Epithelial cell of esophagus (primary cell): ENCODE results near the gene CORO6.
A peak's percentile ranks its signal among the peaks of the same experiment; 100 is the strongest.

Source experiments
- DNase-seq: peaks from one replicate; pipeline ENCODE4 v3.0.0; 2010; ENCODE audit warnings: low read depth
- H3K4me3 ChIP-seq: 2 replicates; pipeline ENCODE4 v1.5.1; 2011; ENCODE audit warnings: mild to moderate bottlenecking, low read length, control low read depth
- TF ChIP-seq, protein P1 (sequence below): IDR thresholded peaks from 2 replicates; pipeline ENCODE4 v1.5.1; 2011; ENCODE audit warnings: low read depth, mild to moderate bottlenecking, low read length, control low read depth, inconsistent platforms; ENCODE audit not compliant: insufficient read depth; ENCODE audit errors: missing control alignments

CORO6 gene

GRCh38 chr17:29572691-29573557 is 49.8 kb downstream of the CORO6 start:
- no peak overlapping the region for H3K4me3 ChIP-seq
- DNase-seq = no peak
- TF ChIP-seq, protein P1, sequence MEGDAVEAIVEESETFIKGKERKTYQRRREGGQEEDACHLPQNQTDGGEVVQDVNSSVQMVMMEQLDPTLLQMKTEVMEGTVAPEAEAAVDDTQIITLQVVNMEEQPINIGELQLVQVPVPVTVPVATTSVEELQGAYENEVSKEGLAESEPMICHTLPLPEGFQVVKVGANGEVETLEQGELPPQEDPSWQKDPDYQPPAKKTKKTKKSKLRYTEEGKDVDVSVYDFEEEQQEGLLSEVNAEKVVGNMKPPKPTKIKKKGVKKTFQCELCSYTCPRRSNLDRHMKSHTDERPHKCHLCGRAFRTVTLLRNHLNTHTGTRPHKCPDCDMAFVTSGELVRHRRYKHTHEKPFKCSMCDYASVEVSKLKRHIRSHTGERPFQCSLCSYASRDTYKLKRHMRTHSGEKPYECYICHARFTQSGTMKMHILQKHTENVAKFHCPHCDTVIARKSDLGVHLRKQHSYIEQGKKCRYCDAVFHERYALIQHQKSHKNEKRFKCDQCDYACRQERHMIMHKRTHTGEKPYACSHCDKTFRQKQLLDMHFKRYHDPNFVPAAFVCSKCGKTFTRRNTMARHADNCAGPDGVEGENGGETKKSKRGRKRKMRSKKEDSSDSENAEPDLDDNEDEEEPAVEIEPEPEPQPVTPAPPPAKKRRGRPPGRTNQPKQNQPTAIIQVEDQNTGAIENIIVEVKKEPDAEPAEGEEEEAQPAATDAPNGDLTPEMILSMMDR = peak; percentile 42

- no peak overlapping the region for H3K4me3 ChIP-seq
- no peak for DNase-seq
- TF ChIP-seq, protein P1 = no peak
Measured at GRCh38 chr17:29571883-29572681, 50.6 kb downstream of the CORO6 start.

DNA sequence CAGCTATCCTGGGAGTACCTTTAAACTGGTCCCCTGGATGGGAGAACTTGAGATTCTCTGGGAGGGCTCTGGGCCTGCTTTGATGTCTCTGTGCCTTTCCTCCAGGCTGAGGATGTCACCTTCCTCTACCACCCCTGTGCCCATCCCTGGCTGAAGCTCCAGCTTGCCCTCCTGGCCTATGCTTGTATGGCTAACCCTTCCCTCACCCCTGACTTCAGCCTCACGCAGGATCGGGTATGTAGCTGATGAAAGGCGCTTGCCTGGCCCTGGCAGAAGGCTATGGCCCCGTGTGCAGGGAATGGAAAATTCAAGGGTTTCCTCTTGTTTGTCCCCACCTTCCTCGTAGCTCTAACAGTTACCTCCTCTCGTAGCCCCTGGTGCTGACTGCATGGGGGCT is 51.2 kb downstream of the CORO6 start:
- DNase-seq = no peak
- H3K4me3 ChIP-seq = no peak overlapping the region
- TF ChIP-seq, protein P1 = no peak

DNA sequence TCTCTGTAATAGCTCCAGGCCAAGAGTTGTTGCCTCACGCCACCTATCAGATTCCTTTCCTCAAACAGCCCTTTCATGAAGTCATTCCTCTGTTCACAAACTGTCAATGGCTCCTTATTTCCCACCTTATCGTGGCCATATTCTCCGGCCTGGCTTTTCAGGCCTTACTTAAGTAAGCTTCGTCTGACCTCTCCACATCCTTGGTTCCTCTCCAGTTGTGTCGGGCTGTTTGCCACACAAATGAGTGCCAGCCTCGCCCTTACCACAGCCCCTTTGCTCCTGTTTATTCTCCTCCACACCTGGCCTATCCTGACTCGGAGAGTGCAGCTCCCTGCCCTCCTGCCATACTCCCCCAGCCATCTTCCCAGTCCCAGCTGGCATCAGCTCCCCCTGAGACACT is 52.2 kb downstream of the CORO6 start:
- no peak for DNase-seq

GRCh38 chr17:29569245-29569950 is 53.3 kb downstream of the CORO6 start:
- H3K4me3 ChIP-seq = peak overlapping the region; percentile 56
- DNase-seq = peak; percentile 73
- TF ChIP-seq, protein P1 = no peak

More for the DNA sequence above, 52.2 kb downstream of the CORO6 start:
- TF ChIP-seq, protein P1 = no peak
- H3K4me3 ChIP-seq = no peak overlapping the region

GRCh38 chr17:29568331-29569244 is 54.1 kb downstream of the CORO6 start, which contains the start of gene TP53I13:
Gene TP53I13, plus strand, starts transcription at chr17:29568701. Its CDS starts 58 bp downstream, at chr17:29568759.
- peak; percentile 83 for DNase-seq
- TF ChIP-seq, protein P1 = no peak
- peak within 1 kb of the TSS; percentile 68 for H3K4me3 ChIP-seq
